ENCODE data around the gene RTN1. TPM values are rescaled to one million over a fixed set of nuclear protein-coding genes. Genes with fewer than 3 reads are reported as not detected.
A peak's percentile ranks its signal among the peaks of the same experiment; 100 is the strongest.
"Not testable (repeated sequence)": the region's sequence is repeated elsewhere in the genome, so short reads cannot be mapped to it uniquely, and the experiment has no call there.

The RTN1 gene
- total RNA-seq, 2 experiments from 2014 or later, result not detected

DNA sequence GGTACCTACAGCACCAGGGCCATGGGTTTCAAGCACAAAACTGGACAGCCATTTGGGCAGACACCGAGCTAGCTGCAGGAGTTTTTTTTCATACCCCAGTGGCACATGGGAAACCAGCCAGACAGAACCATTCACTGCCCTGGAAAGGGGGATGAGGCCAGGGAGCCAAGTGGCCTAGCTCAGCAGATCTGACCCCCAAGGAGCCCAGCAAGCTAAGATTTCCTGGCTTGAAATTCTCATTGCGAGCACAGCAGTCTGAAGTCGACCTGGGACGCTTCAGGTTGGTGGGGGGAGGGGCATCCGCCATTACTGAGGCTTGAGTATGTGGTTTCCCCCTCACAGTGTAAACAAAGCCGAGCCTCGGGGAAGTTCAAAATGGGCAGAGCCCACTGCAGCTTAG, 212.8 kb downstream of the RTN1 start:
- DNase-seq, result no peak
- POLR2A ChIA-PET, result no interaction called here
- Mint-ChIP-seq H3K9me3 (peaks cover 24% of the 10 kb centered on the region), H3K27me3 (no peaks in the 10 kb centered on the region), H3K4me3 (no peak overlapping the region), H3K4me1 (ENCODE audit: low read depth) (no peaks in the 10 kb centered on the region), H3K27ac (no peak overlapping the region), H3K36me3 (no peaks in the 10 kb centered on the region)
- intact Hi-C loops (cut with micrococcal nuclease), result no loop called here
- CTCF ChIA-PET, result no interaction called here

DNA sequence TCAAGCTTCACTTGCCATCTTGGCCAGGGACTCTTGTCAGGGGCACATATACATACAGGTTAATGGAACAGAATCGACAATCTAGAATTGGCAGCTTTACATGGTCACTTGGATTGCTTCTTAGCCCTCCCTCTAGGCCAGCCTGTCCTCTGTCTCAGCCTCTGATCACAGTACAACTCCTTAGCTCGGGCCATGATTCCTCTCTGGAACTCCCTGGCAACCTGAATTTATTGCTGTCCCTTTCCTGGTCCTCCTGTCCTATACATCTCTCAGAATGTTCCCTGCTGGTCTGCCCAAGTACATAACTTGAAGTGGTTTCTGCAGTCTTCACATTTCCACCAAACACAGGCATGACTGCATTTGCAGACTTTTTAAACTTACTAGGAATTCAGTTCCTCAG, 214.1 kb downstream of the RTN1 start:
- H3K27ac Mint-ChIP-seq, result no peak overlapping the region
- ChIA-PET POLR2A (no interaction called here), CTCF (no interaction called here)
- H3K4me3 Mint-ChIP-seq, result no peak overlapping the region
- intact Hi-C loops (cut with micrococcal nuclease), result no loop called here
- no peaks in the 10 kb centered on the region for H3K27me3 Mint-ChIP-seq
- DNase-seq, result no peak
- no peaks in the 10 kb centered on the region for H3K36me3 Mint-ChIP-seq
- no peaks in the 10 kb centered on the region for H3K4me1 Mint-ChIP-seq (ENCODE audit: low read depth)
- peaks cover 29% of the 10 kb centered on the region for H3K9me3 Mint-ChIP-seq

DNA sequence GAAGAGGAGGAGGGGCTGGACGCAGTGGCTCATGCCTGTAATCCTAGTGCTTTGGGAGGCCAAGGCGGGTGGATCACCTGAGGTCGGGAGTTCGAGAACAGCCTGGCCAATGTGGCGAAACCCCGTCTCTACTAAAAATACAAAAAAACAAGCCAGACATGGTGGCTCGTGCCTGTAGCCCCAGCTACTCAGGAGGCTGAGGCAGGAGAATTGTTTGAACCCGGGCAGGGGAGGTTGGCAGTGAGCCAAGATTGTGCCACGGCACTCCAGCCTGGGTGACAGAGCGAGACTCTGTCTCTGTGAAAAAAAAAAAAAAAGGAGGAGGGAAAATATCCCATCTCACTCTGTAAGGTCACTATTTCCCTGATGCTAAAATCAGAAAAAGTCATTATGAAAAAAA, 216.4 kb downstream of the RTN1 start:
- H3K4me3 Mint-ChIP-seq; DNase-seq; H3K36me3 Mint-ChIP-seq; intact Hi-C loops (cut with micrococcal nuclease); H3K27me3 Mint-ChIP-seq; POLR2A ChIA-PET; CTCF ChIA-PET; H3K4me1 Mint-ChIP-seq (ENCODE audit: low read depth); H3K27ac Mint-ChIP-seq: not testable (repeated sequence)
- H3K9me3 Mint-ChIP-seq, result peaks cover 20% of the 10 kb centered on the region

DNA sequence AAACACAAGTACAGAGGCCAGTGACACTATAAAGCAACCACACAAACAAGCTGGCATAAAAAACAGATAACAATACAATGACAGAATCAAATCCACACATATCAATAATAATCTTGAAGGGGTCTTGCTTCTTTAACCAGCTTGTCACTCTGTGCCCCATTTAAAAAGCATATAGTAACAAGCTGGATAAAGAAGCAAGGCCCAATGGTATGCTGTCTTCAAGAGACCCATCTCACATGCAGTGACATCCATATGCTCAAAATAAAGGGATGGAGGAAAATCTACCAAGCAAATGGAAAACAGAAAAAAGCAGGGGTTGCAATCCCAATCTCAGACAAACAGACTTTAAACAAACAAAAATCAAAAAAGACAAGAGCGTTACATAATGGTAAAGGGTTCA, 223.7 kb downstream of the RTN1 start:
- POLR2A ChIA-PET; H3K4me1 Mint-ChIP-seq (ENCODE audit: low read depth); CTCF ChIA-PET; H3K36me3 Mint-ChIP-seq; DNase-seq; H3K4me3 Mint-ChIP-seq; H3K27ac Mint-ChIP-seq; intact Hi-C loops (cut with micrococcal nuclease); H3K27me3 Mint-ChIP-seq: not testable (repeated sequence)
- peaks cover 42% of the 10 kb centered on the region for H3K9me3 Mint-ChIP-seq

DNA sequence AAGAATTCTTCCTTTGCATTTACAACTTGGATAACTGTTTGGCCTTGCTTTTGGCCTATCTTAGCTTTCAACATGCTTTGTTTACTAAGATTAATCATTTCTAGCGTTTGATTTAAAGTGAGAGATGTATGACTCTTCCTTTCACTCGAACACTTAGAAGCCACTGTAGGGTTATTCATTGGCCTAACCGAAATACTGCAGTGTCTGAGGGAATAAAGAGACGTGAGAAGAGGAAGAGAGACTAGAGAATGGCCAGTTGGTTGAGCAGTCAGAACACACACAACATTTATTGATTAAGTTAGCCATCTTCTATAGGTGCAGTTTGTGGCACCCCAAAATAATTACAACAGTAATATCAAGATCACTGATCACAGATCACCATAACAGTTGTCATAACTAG, 231.7 kb downstream of the RTN1 start:
- intact Hi-C loops (cut with micrococcal nuclease), result no loop called here
- Mint-ChIP-seq H3K36me3 (no peaks in the 10 kb centered on the region), H3K27ac (no peak overlapping the region), H3K9me3 (peaks cover 8% of the 10 kb centered on the region), H3K4me3 (no peak overlapping the region), H3K27me3 (peaks cover 9% of the 10 kb centered on the region), H3K4me1 (ENCODE audit: low read depth) (no peaks in the 10 kb centered on the region)
- CTCF ChIA-PET, result no interaction called here
- POLR2A ChIA-PET, result no interaction called here
- no peak for DNase-seq

DNA sequence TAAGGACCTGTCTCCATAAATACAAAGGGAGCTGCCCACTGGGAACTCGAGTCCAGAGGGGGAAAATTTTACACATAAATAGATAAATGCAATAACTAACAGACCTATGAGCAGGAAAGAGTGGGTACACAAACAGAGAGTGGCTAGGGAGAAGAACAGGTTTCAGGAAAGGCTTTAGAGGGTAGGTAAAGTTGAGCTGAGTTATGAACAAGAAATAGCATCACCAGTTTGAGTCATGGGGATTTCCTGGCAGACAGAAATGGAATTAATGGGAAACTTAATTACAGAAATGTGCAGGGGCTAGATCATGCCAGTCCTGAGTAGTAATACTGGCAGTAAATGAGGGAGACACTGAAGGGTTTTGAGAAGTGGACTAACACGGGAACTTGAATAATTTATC, 236.0 kb downstream of the RTN1 start:
- POLR2A ChIA-PET, result no interaction called here
- DNase-seq, result no peak
- Mint-ChIP-seq H3K36me3 (no peaks in the 10 kb centered on the region), H3K27me3 (peaks cover 34% of the 10 kb centered on the region), H3K9me3 (peaks cover 2% of the 10 kb centered on the region), H3K4me1 (ENCODE audit: low read depth) (peaks cover 3% of the 10 kb centered on the region), H3K4me3 (no peak overlapping the region), H3K27ac (no peak overlapping the region)
- intact Hi-C loops (cut with micrococcal nuclease), result no loop called here
- CTCF ChIA-PET, result no interaction called here

DNA sequence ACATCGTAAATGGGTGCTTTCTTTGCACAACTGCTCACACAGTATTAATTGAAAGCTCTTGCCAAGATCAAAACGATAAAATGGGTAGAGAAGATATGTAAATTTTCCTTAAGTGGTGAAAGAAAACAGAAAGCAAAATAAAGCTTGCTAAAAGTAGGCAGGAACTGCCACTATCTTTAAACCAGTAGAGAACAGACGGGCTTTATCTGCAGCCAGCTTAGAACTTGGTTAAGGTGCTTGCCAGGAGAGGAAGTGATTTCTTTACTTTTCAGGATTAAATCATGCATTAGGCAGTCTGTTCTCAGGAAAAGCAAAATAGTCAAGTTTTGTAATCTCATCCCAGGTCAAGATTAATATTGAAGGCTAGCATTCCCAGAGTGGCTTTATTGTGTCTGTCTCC, 237.1 kb downstream of the RTN1 start:
- H3K27ac Mint-ChIP-seq, result no peak overlapping the region
- CTCF ChIA-PET, result interaction anchor here (0.9 to 1.8 kb wide), 3 partner anchors 15 to 284 kb away, joined by 3 to 6 read pairs (median 4); no protein-coding TSS in a partner anchor

DNA sequence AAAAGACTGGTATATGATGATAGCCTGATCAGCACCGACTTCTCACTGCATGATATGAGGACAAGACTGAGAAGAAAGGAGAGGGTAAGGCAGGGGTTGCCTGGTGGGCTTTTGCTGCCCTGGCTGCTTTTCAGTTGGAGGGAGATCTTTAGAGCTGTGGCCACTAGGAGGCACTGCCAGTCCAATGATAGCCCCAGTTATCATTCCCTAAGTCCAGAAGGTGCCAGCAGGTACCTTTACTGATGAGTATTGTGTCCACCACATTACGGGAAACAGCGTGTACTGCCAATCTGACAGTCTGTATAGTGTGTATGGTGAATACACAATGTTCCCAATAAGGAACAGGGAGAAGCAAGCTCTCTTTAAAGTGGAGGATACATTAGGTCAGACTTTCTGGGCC, 238.2 kb downstream of the RTN1 start:
- H3K27me3 Mint-ChIP-seq, result peaks cover 48% of the 10 kb centered on the region
- H3K27ac Mint-ChIP-seq, result no peak overlapping the region
- intact Hi-C loops (cut with micrococcal nuclease), result loop anchor here (1.0 kb wide), 1 partner anchor 286 kb away; no protein-coding TSS in a partner anchor
- ChIA-PET CTCF (interaction anchor here (0.8 to 1.8 kb wide), 5 partner anchors 13 to 552 kb away, joined by 3 to 8 read pairs (median 4); no protein-coding TSS in a partner anchor), POLR2A (no interaction called here)
- H3K4me3 Mint-ChIP-seq, result no peak overlapping the region
- H3K36me3 Mint-ChIP-seq, result no peaks in the 10 kb centered on the region
- peaks cover 2% of the 10 kb centered on the region for H3K9me3 Mint-ChIP-seq
- DNase-seq, result peak; percentile 37
- H3K4me1 Mint-ChIP-seq (ENCODE audit: low read depth), result peaks cover 3% of the 10 kb centered on the region

More for the DNA sequence above, 237.1 kb downstream of the RTN1 start:
- Mint-ChIP-seq H3K9me3 (peaks cover 2% of the 10 kb centered on the region), H3K4me3 (no peak overlapping the region), H3K36me3 (no peaks in the 10 kb centered on the region), H3K27me3 (peaks cover 43% of the 10 kb centered on the region), H3K4me1 (ENCODE audit: low read depth) (peaks cover 3% of the 10 kb centered on the region)
- intact Hi-C loops (cut with micrococcal nuclease), result no loop called here
- no peak for DNase-seq
- POLR2A ChIA-PET, result no interaction called here

DNA sequence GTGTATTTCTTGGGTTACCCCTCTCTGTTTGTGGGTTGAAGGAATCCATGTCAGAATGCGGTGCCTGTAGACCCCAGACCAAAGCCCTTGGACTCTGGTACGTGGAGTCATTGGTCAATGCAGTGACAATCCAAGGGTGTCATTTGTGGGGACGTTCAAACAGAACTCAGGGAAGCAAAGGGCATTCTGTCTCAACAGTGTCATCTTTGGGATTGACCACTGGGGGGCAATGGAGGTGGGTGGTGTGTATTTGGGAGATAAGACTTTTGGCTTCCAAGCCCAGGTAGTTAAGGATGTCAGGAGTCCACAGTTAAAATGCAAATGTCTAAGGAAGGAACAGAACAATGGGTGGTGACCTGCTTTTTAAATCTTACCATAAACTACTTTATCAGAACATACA, 239.3 kb downstream of the RTN1 start:
- intact Hi-C loops (cut with micrococcal nuclease), result loop anchor here (2.0 kb wide), 1 partner anchor 554 kb away; no protein-coding TSS in a partner anchor
- H3K4me3 Mint-ChIP-seq, result no peak overlapping the region
- peaks cover 3% of the 10 kb centered on the region for H3K4me1 Mint-ChIP-seq (ENCODE audit: low read depth)
- H3K9me3 Mint-ChIP-seq, result peaks cover 2% of the 10 kb centered on the region
- ChIA-PET CTCF (no interaction called here), POLR2A (no interaction called here)
- no peak for DNase-seq
- no peaks in the 10 kb centered on the region for H3K36me3 Mint-ChIP-seq
- no peak overlapping the region for H3K27ac Mint-ChIP-seq
- H3K27me3 Mint-ChIP-seq, result peaks cover 51% of the 10 kb centered on the region

DNA sequence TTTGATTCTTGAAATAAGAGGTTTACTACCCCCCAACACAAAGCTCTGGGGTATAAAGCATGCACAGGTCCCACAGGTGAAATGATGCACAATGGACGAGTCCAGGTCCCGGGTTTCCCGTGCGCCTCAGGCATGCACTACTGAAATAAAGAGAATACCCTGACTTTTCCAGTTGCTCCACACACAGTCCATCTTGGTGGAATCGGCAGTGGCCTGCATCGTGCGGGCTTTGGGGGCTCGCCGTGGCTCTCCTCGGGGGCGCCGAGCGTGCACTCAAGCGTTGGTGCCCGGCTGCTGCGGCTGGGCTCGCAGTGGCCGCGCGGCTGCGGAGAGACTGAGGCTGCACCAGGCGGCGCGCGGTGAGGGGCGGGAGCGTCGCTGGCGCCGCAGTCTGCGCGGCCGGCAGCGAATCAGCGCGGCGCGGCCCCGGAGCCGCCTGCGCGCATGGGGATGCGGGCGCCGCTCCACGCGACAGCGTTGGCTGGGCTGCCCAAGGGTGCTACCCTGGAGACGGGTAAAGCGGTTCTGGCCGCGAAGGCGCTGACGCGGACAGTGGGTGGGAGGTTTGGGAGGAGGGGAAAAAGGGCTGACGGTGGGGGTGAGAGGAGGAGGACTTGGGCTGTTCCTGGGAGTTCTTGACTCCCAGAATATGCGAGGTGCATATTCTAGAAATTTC, 240.2 kb downstream of the RTN1 start:
- intact Hi-C loops (cut with micrococcal nuclease), result loop anchor here (2.0 kb wide), 1 partner anchor 554 kb away; no protein-coding TSS in a partner anchor
- Mint-ChIP-seq H3K4me3 (no peak overlapping the region), H3K36me3 (no peaks in the 10 kb centered on the region), H3K27ac (no peak overlapping the region), H3K27me3 (peaks cover 51% of the 10 kb centered on the region), H3K9me3 (peaks cover 2% of the 10 kb centered on the region), H3K4me1 (ENCODE audit: low read depth) (peaks cover 3% of the 10 kb centered on the region)
- ChIA-PET POLR2A (no interaction called here), CTCF (no interaction called here)
- no peak for DNase-seq

DNA sequence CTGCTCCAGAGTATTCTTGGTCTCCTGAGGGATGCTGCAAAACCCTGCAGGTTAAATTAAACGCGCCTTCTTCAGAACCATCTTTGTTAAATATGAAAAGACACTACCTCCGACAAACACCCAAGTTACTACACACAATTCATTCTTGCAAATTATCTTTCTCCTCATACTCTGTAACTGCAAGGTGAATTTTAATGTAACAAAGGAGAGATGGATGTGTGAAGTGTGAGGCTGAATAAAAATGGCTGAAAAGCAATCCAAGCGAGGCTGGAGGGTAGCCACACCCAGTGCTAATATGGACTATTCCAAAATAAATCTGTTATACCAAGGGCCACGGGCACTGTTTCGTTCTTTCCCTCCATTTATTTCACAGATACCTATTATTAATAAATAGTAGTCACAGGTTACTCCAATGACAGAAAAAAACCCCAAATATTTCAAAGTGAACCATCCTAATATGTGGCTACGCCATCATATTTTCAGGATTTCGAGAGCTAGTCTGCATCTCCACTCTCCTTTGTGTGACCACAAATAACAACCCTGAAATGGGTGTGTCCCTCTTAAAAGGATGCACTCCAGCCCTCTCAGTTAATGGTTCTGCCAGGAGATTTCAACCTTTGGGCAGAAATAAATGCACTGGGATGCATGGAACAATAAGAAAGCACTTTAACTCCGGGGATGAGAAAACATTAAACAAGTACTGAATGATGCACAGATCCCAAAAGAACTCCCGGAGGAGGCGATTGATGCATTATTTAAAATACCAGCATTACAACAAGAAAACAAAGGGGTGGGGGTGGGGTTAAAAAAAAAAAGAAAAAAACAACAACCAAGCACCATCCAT, 240.9 kb downstream of the RTN1 start:
- Mint-ChIP-seq H3K27me3 (peaks cover 49% of the 10 kb centered on the region), H3K9me3 (no peaks in the 10 kb centered on the region), H3K4me1 (ENCODE audit: low read depth) (peaks cover 3% of the 10 kb centered on the region), H3K4me3 (no peak overlapping the region), H3K27ac (no peak overlapping the region), H3K36me3 (no peaks in the 10 kb centered on the region)
- POLR2A ChIA-PET, result no interaction called here
- intact Hi-C loops (cut with micrococcal nuclease), result loop anchor here (2.0 kb wide), 1 partner anchor 555 kb away; no protein-coding TSS in a partner anchor
- CTCF ChIA-PET, result interaction anchor here (0.7 to 0.8 kb wide), 2 partner anchors 66 to 120 kb away, joined by 3 read pairs; no protein-coding TSS in a partner anchor
- no peak for DNase-seq

DNA sequence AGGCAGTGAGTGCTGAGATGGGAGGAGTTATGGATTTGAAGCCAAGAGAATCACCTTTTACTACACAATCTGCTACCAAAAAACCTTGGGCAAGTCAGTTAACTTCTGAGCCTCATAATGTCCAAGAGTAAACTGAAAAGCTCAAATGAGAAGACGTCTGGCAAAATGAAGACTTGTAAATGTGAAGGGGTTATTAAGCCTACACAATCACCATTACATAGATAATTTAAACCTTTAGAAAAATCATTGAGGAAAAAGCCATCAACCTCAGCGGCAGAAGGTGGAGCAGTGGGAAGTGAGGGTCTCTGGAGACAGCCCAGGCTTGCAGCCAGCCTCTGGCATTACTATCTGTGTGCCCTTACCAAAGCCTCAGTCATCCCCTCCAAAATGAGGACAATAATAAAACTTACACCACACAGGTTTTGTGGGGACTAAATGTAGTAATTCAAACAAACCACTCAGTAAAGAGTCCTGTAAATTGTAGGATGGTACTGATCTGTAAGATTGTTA, 243.5 kb downstream of the RTN1 start:
- Mint-ChIP-seq H3K27me3 (peaks cover 42% of the 10 kb centered on the region), H3K4me1 (ENCODE audit: low read depth) (peaks cover 3% of the 10 kb centered on the region), H3K9me3 (no peaks in the 10 kb centered on the region), H3K4me3 (no peak overlapping the region), H3K36me3 (no peaks in the 10 kb centered on the region), H3K27ac (no peak overlapping the region)
- no peak for DNase-seq
- ChIA-PET POLR2A (no interaction called here), CTCF (no interaction called here)
- intact Hi-C loops (cut with micrococcal nuclease), result loop anchor here (2.0 kb wide), 1 partner anchor 58 kb away; no protein-coding TSS in a partner anchor

All from activated CD4-positive, alpha-beta memory T cell treated with anti-CD3 and anti-CD28 coated beads for 36 hours (primary cell).